ENCODE results near the gene CUL5.

CUL5 gene

GRCh38 chr11:108008656-108009496 is at the start of gene CUL5:
TSS of gene CUL5 (plus strand) at chr11:108008898. CDS start at chr11:108009349, 451 bp downstream.
- peak; percentile 85 to 86 for DNase-seq (ENCODE audit: low spot score in 2 of 2)
- peak; percentile 87 for ATAC-seq (replicated peaks; ENCODE audit: extremely low read depth, poor library complexity, severe bottlenecking)
- peaks cover 16% of the 10 kb centered on the region for H3K36me3 Mint-ChIP-seq (ENCODE audit: insufficient read depth)
- peak within 1 kb of the TSS; percentile 99 for H3K27ac Mint-ChIP-seq (ENCODE audit: low read depth)
- no peaks in the 10 kb centered on the region for H3K27me3 Mint-ChIP-seq
- H3K4me3 Mint-ChIP-seq = peak within 1 kb of the TSS; percentile 98
- H3K9me3 Mint-ChIP-seq = no peaks in the 10 kb centered on the region
- peaks cover 19% of the 10 kb centered on the region for H3K4me1 Mint-ChIP-seq

- no peak for ATAC-seq (replicated peaks; ENCODE audit: extremely low read depth, poor library complexity, severe bottlenecking)
- DNase-seq (ENCODE audit: low spot score in 2 of 2) = no peak
- H3K27ac Mint-ChIP-seq (ENCODE audit: low read depth) = no peak overlapping the region
- H3K4me1 Mint-ChIP-seq = no peaks in the 10 kb centered on the region
- peaks cover 43% of the 10 kb centered on the region for H3K27me3 Mint-ChIP-seq
- H3K4me3 Mint-ChIP-seq = no peak overlapping the region
- H3K36me3 Mint-ChIP-seq (ENCODE audit: insufficient read depth) = no peaks in the 10 kb centered on the region
- H3K9me3 Mint-ChIP-seq = no peaks in the 10 kb centered on the region
These were observed 47.2 kb upstream of the CUL5 start for GRCh38 chr11:107961480-107961879.

GRCh38 chr11:107962181-107962580 is 46.5 kb upstream of the CUL5 start:
- Mint-ChIP-seq H3K4me1 (no peaks in the 10 kb centered on the region), H3K4me3 (no peak overlapping the region), H3K9me3 (no peaks in the 10 kb centered on the region), H3K27ac (ENCODE audit: low read depth) (no peak overlapping the region), H3K36me3 (ENCODE audit: insufficient read depth) (no peaks in the 10 kb centered on the region), H3K27me3 (peaks cover 36% of the 10 kb centered on the region)
- no peak for DNase-seq (ENCODE audit: low spot score in 2 of 2)
- ATAC-seq (replicated peaks; ENCODE audit: extremely low read depth, poor library complexity, severe bottlenecking) = no peak

DNA sequence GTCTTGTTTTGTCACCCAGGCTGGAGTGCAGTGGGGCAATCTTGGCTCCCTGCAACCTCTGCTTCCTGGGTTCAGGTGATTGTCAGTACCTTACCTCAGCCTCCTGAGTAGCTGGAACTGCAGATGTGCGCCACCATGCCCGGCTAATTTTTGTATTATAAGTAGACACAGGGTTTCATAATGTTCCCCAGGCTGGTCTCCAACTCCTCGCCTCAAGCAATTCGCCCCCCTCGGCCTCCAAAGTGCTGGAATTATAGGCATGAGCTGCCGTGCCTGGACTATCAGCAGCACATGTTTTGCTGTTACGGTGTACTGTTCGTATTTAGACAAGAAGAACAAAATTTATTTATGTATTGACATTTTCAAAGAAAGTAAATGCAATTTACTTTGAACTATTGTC is 45.6 kb upstream of the CUL5 start:
- Mint-ChIP-seq H3K9me3 (no peaks in the 10 kb centered on the region), H3K36me3 (ENCODE audit: insufficient read depth) (no peaks in the 10 kb centered on the region), H3K4me1 (no peaks in the 10 kb centered on the region), H3K27me3 (peaks cover 26% of the 10 kb centered on the region), H3K4me3 (no peak overlapping the region), H3K27ac (ENCODE audit: low read depth) (no peak overlapping the region)
- ATAC-seq (replicated peaks; ENCODE audit: extremely low read depth, poor library complexity, severe bottlenecking) (no peak), DNase-seq (ENCODE audit: low spot score in 2 of 2) (no peak)

GRCh38 chr11:107969219-107969618 is 39.5 kb upstream of the CUL5 start:
- ATAC-seq (replicated peaks; ENCODE audit: extremely low read depth, poor library complexity, severe bottlenecking) (no peak), DNase-seq (ENCODE audit: low spot score in 2 of 2) (no peak)
- Mint-ChIP-seq H3K9me3 (no peaks in the 10 kb centered on the region), H3K4me1 (no peaks in the 10 kb centered on the region), H3K27me3 (peaks cover 13% of the 10 kb centered on the region), H3K27ac (ENCODE audit: low read depth) (no peak overlapping the region), H3K4me3 (no peak overlapping the region), H3K36me3 (ENCODE audit: insufficient read depth) (no peaks in the 10 kb centered on the region)

GRCh38 chr11:107970049-107970448 is 38.6 kb upstream of the CUL5 start:
- no peak for DNase-seq (ENCODE audit: low spot score in 2 of 2)
- no peaks in the 10 kb centered on the region for H3K4me1 Mint-ChIP-seq
- H3K27ac Mint-ChIP-seq (ENCODE audit: low read depth) = no peak overlapping the region

DNA sequence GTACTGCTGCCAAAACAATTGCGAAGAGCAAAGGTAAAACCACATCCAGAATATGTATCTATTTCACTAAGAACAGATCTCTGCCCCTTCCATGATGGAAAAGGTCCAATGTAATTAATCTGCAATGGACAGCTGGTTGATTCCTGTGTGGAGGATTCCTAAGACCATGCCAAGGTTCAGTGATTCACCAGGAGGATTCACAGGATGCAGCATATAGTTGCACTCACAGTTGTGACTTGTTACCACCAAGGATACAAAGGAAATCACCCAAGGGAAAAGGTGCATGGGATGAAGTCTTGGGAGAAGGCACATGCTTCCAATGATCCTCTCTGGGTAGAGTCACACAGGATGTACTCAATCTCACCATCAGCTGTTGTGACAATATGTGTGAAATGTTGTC is 35.1 kb upstream of the CUL5 start:
- no peak for ATAC-seq (replicated peaks; ENCODE audit: extremely low read depth, poor library complexity, severe bottlenecking)
- no peaks in the 10 kb centered on the region for H3K9me3 Mint-ChIP-seq
- DNase-seq (ENCODE audit: low spot score in 2 of 2) = no peak
- peaks cover 1% of the 10 kb centered on the region for H3K36me3 Mint-ChIP-seq (ENCODE audit: insufficient read depth)
- no peaks in the 10 kb centered on the region for H3K4me1 Mint-ChIP-seq
- H3K27ac Mint-ChIP-seq (ENCODE audit: low read depth) = no peak overlapping the region
- H3K4me3 Mint-ChIP-seq = no peak overlapping the region
- H3K27me3 Mint-ChIP-seq = peaks cover 13% of the 10 kb centered on the region

More at GRCh38 chr11:107970049-107970448, 38.6 kb upstream of the CUL5 start:
- Mint-ChIP-seq H3K4me3 (no peak overlapping the region), H3K27me3 (peaks cover 13% of the 10 kb centered on the region), H3K9me3 (no peaks in the 10 kb centered on the region), H3K36me3 (ENCODE audit: insufficient read depth) (peaks cover under 1% of the 10 kb centered on the region)
- ATAC-seq (replicated peaks; ENCODE audit: extremely low read depth, poor library complexity, severe bottlenecking) = no peak

GRCh38 chr11:107988397-107989158 is 20.1 kb upstream of the CUL5 start:
- DNase-seq (ENCODE audit: low spot score in 2 of 2) = no peak
- Mint-ChIP-seq H3K27me3 (peaks cover 27% of the 10 kb centered on the region), H3K4me3 (no peak overlapping the region), H3K27ac (ENCODE audit: low read depth) (no peak overlapping the region), H3K4me1 (no peaks in the 10 kb centered on the region), H3K36me3 (ENCODE audit: insufficient read depth) (peaks cover 2% of the 10 kb centered on the region), H3K9me3 (no peaks in the 10 kb centered on the region)
- ATAC-seq (replicated peaks; ENCODE audit: extremely low read depth, poor library complexity, severe bottlenecking) = no peak

DNA sequence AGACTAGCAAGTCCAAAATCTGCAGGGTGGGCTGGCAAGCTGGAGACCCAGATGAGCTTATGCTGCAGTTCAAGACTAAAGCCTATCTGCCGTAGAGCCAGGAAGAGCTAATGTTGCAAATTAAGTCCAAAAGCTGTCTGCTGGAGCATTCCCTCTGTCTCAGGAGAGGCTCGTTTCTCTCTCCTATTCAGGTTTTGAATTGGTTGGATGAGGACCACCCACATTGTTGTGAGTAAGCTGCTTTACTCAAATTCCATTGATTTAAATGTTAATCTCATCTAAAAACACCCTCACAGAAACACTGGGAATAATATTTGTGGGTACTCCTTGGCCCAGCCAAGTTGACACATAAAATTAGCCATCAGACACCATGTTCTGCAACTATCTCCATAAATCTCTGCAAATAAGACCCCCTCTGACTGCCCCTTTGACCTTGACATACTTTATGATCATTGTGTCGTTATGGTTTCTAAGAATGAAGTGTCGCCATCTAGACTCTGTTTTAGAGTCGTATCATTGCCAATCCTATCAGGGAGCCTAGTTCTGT is 16.8 kb upstream of the CUL5 start:
- peaks cover 42% of the 10 kb centered on the region for H3K27me3 Mint-ChIP-seq
- no peak overlapping the region for H3K4me3 Mint-ChIP-seq
- H3K4me1 Mint-ChIP-seq = no peaks in the 10 kb centered on the region
- H3K9me3 Mint-ChIP-seq = no peaks in the 10 kb centered on the region
- DNase-seq (ENCODE audit: low spot score in 2 of 2) (no peak), ATAC-seq (replicated peaks; ENCODE audit: extremely low read depth, poor library complexity, severe bottlenecking) (no peak)
- no peak overlapping the region for H3K27ac Mint-ChIP-seq (ENCODE audit: low read depth)
- H3K36me3 Mint-ChIP-seq (ENCODE audit: insufficient read depth) = peaks cover 2% of the 10 kb centered on the region

DNA sequence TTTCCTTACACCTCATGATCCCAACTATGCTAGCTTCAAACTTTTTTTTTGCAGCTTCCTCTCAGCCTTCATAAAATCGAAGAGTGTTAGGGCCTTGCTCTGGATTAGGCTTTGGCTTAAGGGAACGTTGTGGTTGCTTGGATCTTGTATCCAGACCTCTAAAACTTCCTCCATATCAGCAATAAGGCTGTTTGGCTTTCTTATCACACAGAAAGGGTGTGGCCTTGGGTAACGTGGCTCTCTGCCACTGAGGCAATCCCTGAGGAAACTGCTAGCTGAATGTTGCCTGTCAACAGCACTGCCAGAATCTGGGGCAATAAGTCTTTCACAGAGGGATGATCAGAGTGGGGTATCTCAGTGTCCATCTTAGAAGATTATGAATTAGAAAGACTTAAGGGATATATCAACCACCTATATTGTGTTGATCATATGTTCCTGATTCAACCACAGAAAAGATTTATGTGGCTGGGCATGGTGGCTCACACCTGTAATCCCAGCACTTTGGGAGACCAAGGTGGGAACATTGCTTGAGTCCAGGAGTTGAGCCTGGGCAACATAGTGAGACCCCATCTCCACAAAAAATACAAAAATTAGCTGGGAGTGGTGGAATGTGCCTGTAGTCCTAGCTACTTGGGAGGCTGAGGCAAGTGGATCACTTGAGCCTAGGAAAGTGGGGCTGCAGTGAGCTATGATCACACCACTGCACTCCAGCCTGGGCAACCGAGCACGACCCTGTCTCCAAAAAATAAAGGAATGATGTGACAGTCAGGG is 12.5 kb upstream of the CUL5 start:
- Mint-ChIP-seq H3K4me3 (no peak overlapping the region), H3K27ac (ENCODE audit: low read depth) (no peak overlapping the region), H3K9me3 (no peaks in the 10 kb centered on the region), H3K36me3 (ENCODE audit: insufficient read depth) (no peaks in the 10 kb centered on the region), H3K4me1 (no peaks in the 10 kb centered on the region), H3K27me3 (peaks cover 60% of the 10 kb centered on the region)
- ATAC-seq (replicated peaks; ENCODE audit: extremely low read depth, poor library complexity, severe bottlenecking) (no peak), DNase-seq (ENCODE audit: low spot score in 2 of 2) (no peak)

DNA sequence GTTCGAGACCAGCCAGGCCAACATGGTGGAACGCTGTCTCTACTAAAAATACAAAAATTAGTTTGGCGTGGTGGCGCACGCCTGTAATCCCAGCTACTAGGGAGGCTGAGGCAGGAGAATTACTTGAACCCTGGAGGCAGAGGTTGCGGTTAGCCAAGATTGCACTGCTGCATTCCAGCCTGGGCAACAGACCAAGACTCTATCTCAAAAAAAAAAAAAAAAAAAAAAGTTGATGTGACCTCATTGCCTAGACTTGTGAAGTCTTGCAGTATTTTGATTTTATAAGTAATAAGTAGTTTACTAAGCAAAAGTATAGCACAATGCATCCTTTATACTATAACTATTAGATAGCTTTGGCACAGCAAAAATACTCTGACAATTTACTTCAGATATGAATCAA is 9.9 kb upstream of the CUL5 start:
- DNase-seq (ENCODE audit: low spot score in 2 of 2) (no peak), ATAC-seq (replicated peaks; ENCODE audit: extremely low read depth, poor library complexity, severe bottlenecking) (no peak)
- Mint-ChIP-seq H3K9me3 (no peaks in the 10 kb centered on the region), H3K4me1 (no peaks in the 10 kb centered on the region), H3K27ac (ENCODE audit: low read depth) (no peak overlapping the region), H3K27me3 (peaks cover 34% of the 10 kb centered on the region), H3K4me3 (no peak overlapping the region), H3K36me3 (ENCODE audit: insufficient read depth) (no peaks in the 10 kb centered on the region)

DNA sequence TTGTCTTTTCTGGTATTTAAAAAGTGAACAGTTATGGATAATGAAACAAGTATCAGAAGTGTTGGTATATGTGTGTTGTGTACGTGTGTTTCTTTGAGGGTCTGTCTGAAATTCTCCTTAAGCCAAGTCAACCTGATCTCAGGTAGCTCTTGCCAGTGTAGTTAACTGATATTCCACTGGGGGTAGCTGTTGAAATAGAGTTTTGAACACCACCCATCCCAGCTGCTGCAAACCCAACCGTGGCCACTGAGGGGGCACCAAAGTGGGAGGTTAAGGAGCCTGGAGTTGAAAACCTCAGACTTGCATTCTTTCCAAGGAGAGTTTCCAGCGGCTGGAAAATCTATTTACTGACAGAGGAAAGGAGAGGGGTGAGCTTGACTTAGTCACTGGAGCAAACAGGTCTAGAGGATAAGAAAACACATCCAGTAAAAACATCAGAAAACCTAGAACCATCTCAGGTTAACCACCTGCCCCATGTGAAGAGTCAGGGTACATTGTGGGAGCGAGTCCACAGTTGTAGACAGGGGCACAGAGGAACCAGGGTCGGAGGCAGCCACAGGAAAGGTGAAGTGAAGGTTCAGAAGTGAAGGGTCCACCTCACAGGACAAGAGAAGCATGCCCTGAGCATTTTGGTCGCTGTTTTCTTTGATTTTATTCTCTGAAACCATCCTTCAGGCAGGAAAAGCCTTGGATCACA is 8.8 kb upstream of the CUL5 start:
- ATAC-seq (replicated peaks; ENCODE audit: extremely low read depth, poor library complexity, severe bottlenecking) (peak; percentile 75), DNase-seq (ENCODE audit: low spot score in 2 of 2) (no peak)
- Mint-ChIP-seq H3K4me1 (no peaks in the 10 kb centered on the region), H3K27me3 (peaks cover 34% of the 10 kb centered on the region), H3K9me3 (no peaks in the 10 kb centered on the region), H3K4me3 (no peak overlapping the region), H3K36me3 (ENCODE audit: insufficient read depth) (no peaks in the 10 kb centered on the region), H3K27ac (ENCODE audit: low read depth) (no peak overlapping the region)
